A673 (cell line): ENCODE measurements around the gene GRM5. TPM values are rescaled to one million over a fixed set of nuclear protein-coding genes. Genes with fewer than 3 reads are reported as not detected.
A peak's percentile ranks its signal among the peaks of the same experiment; 100 is the strongest.

Experiments used
- BruUV-seq: library from RNA; stranded (reverse); fragments of 400-500 nt; replicated peaks from 2 replicates; lab custom pipeline; 2021; lab: Mats Ljungman, UMichigan
- CTCF ChIA-PET: fragments of 300-600 bp; sonication (Branson Sonifier 250); formaldehyde crosslinking; loops from one replicate; lab custom pipeline; 2022; ENCODE audit warnings: antibody characterized with exemption; lab: Charles Lee
- POLR2A ChIA-PET: fragments of 300-600 bp; sonication (Branson Sonifier 250); formaldehyde crosslinking; loops from one replicate; lab custom pipeline; 2022; ENCODE audit warnings: antibody characterized with exemption; ENCODE audit not compliant: low non-redundant PET; lab: Charles Lee
- DNase-seq: peaks from one replicate; pipeline ENCODE4 v3.0.0-alpha.2; 2015; ENCODE audit warnings: low spot score
- H3K27ac ChIP-seq: fragments of 200-600 bp; sonication (generic); 2 replicates; pipeline ENCODE4 v1.5.1; 2016; ENCODE audit warnings: mixed run types, low read depth, mild to moderate bottlenecking, mixed read lengths, antibody characterized with exemption, low read length; ENCODE audit not compliant: poor library complexity, severe bottlenecking
- H3K27me3 ChIP-seq: fragments of 200-600 bp; sonication (generic); replicated peaks from 2 replicates; pipeline ENCODE4 v1.6.1; 2017; ENCODE audit warnings: mixed run types, low read depth, mild to moderate bottlenecking, mixed read lengths, antibody characterized with exemption, low read length; ENCODE audit not compliant: insufficient read depth, poor library complexity
- H3K36me3 ChIP-seq: fragments of 200-600 bp; sonication (generic); 2 replicates; pipeline ENCODE4 v1.6.1; 2016; ENCODE audit warnings: mixed run types, mild to moderate bottlenecking, mixed read lengths, antibody characterized with exemption, low read length; ENCODE audit not compliant: insufficient read depth, poor library complexity, severe bottlenecking
- H3K4me1 ChIP-seq: fragments of 200-600 bp; sonication (generic); 2 replicates; pipeline ENCODE4 v1.6.1; 2017; ENCODE audit warnings: mixed run types, mild to moderate bottlenecking, mixed read lengths, antibody characterized with exemption, low read length; ENCODE audit not compliant: insufficient read depth, poor library complexity, severe bottlenecking
- H3K4me3 ChIP-seq: fragments of 200-600 bp; sonication (generic); 2 replicates; pipeline ENCODE4 v1.5.1; 2016; ENCODE audit warnings: low read depth, mixed run types, mild to moderate bottlenecking, mixed read lengths, low read length; ENCODE audit not compliant: poor library complexity, severe bottlenecking
- H3K9me3 ChIP-seq: fragments of 200-600 bp; sonication (generic); 2 replicates; pipeline ENCODE4 v1.6.1; 2016; ENCODE audit warnings: mixed run types, low read depth, mild to moderate bottlenecking, mixed read lengths, antibody characterized with exemption, low read length; ENCODE audit not compliant: poor library complexity, severe bottlenecking
- CTCF ChIP-seq: fragments of 300-800, 200-600 bp; sonication (generic); conservative IDR thresholded peaks from 2 replicates; pipeline ENCODE4 v1.5.1; 2017; ENCODE audit warnings: low read depth, mild to moderate bottlenecking, antibody characterized with exemption, low read length, moderate library complexity, mixed read lengths
- EZH2 ChIP-seq: fragments of 200-600 bp; sonication (generic); IDR thresholded peaks from 2 replicates; pipeline ENCODE4 v1.6.1; 2017; ENCODE audit warnings: borderline replicate concordance, low read depth, mild to moderate bottlenecking, mixed read lengths, antibody characterized with exemption, low read length; ENCODE audit not compliant: poor library complexity, severe bottlenecking
- intact Hi-C: fragments of 100-400 bp; cut with micrococcal nuclease; formaldehyde crosslinking; loops from one replicate; pipeline ENCODE4 v1.10.0; 2022; ENCODE audit not compliant: unreplicated experiment
- total RNA-seq: library from RNA; stranded (reverse); gene quantifications from 2 replicates; pipeline ENCODE4 v1.2.3, GENCODE V29; 2021

GRM5 gene
- total RNA-seq, 1 experiment from 2014 or later, result not detected

GRCh38 chr11:88501541-88501940 is 564.2 kb downstream of the GRM5 start:
- intact Hi-C loops, result no loop called here
- TF ChIP-seq EZH2 (no peak), CTCF (no peak)
- no peak for DNase-seq
- Histone ChIP-seq H3K4me1 (no peaks in the 10 kb centered on the region), H3K27ac (no peak overlapping the region), H3K27me3 (no peaks in the 10 kb centered on the region), H3K9me3 (no peaks in the 10 kb centered on the region), H3K4me3 (no peak overlapping the region), H3K36me3 (no peaks in the 10 kb centered on the region)
- BruUV-seq, result no TSS peak
- CTCF ChIA-PET, result no interaction called here
- POLR2A ChIA-PET, result no interaction called here

- Histone ChIP-seq H3K27me3 (no peaks in the 10 kb centered on the region), H3K9me3 (no peaks in the 10 kb centered on the region), H3K36me3 (no peaks in the 10 kb centered on the region), H3K27ac (no peak overlapping the region), H3K4me3 (no peak overlapping the region), H3K4me1 (no peaks in the 10 kb centered on the region)
- intact Hi-C loops, result no loop called here
- ChIA-PET POLR2A (no interaction called here), CTCF (interaction anchor here (1.4 kb wide), 1 partner anchor 11 kb away, joined by 6 read pairs; no protein-coding TSS in a partner anchor)
- BruUV-seq, result no TSS peak
- DNase-seq, result no peak
- TF ChIP-seq EZH2 (no peak), CTCF (no peak)
These were observed 569.9 kb downstream of the GRM5 start for GRCh38 chr11:88495836-88496235.

GRCh38 chr11:88494848-88495247 is 570.9 kb downstream of the GRM5 start:
- no peak for TF ChIP-seq EZH2
- peak; percentile 39 for TF ChIP-seq CTCF
- Histone ChIP-seq H3K27ac (no peak overlapping the region), H3K4me3 (no peak overlapping the region), H3K4me1 (no peaks in the 10 kb centered on the region), H3K27me3 (no peaks in the 10 kb centered on the region), H3K36me3 (no peaks in the 10 kb centered on the region), H3K9me3 (no peaks in the 10 kb centered on the region)
- ChIA-PET POLR2A (no interaction called here), CTCF (no interaction called here)
- peak; percentile 15 for DNase-seq
- BruUV-seq, result no TSS peak
- intact Hi-C loops, result no loop called here
